ENCODE data around the gene PRR36.

PRR36 gene

GRCh38 chr19:7842661-7843294 is 31.4 kb downstream of the PRR36 start:
- DNase-seq = no peak

GRCh38 chr19:7841751-7842660 is 32.2 kb downstream of the PRR36 start:
- no peak for DNase-seq

GRCh38 chr19:7840629-7841028 is 33.6 kb downstream of the PRR36 start:
- no peak for DNase-seq

DNA sequence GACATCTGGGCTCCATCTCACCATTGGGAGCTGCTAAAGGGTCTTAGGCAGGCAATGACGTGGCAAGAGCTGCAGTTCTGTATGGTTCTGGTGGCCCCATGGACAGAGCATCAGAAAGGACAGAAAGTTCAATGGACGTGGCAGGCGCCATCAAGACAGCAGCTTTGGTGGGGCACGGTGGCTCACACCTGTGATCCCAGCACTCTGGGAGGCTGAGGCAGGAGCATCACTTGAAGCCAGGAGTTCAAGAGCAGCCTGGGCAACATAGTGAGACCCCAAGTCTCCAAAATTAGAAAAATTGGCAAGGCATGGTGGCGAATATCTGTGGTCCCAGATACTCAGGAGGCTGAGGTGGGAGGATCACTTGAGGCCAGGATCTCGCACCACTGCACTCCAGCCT is 34.7 kb downstream of the PRR36 start:
- DNase-seq = no peak

- no peak for DNase-seq
These were observed 40.7 kb downstream of the PRR36 start for GRCh38 chr19:7833225-7834099.

GRCh38 chr19:7832781-7833180 is 41.4 kb downstream of the PRR36 start:
- DNase-seq = no peak

DNA sequence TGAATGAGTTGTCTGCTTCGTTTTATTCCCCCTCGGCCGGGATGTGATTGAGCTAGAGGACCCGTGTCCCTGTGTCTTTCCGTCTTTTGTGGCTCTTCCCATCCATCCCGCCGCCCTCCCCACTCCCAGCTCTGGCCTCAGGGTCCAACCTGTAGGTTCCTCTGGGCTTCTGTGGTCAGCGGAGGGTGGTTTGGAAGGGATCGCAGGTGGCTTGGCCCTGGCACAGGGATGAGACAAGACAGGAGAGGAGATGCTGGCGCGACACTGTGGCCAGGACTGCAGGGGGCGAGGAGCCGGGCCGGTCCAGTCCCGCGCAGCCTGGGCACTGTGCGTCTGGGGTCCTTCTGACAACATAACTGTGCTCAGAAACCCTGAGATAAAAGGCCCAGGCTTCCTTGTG is 42.2 kb downstream of the PRR36 start:
- DNase-seq = no peak

- DNase-seq = no peak
These were observed 42.7 kb downstream of the PRR36 start for GRCh38 chr19:7831452-7831851.

DNA sequence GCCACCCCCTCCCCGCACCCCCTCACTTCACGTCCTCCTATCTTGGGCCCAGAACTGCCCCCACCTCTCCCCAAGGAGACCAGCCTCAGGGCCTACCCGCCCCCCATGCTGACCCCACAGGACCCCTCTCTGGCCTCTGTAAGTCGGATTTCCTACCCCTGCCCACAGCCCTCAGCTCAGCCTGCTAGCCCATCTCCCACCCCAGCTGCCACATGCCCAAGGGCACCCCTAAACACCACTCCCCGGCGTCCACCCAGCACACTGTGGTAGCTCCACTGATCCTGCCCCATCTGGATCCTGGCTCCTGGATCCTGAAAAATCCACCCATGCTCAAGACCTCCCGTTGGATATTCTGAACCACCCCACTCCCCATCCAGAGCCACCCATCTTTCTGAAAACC is 43.4 kb downstream of the PRR36 start:
- no peak for DNase-seq

DNA sequence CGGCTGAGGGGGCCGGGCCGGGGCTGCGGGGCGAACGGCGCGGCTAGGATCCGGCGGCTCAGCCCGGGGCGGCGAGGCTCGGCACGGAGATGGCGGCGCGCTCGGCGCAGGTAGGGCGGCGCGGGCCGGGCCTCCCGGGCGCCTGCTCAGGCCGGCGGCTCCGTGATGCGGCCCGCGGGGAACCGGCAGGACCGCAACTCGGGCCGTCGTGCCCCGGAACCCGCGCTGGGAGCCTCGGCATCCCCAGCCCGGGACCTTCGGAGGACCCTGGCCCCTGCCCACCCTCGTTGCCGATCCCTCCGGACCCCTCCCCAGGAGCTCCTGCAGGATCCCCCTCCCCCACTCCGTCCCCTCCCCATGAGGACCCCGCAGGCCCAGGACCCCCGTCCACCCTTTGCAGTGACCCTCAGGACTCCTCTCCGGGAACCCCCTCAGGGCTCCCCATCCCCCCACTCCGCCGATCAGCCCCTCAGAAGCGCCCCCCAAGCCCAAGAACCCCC is 43.9 kb downstream of the PRR36 start:
- DNase-seq = no peak

DNA sequence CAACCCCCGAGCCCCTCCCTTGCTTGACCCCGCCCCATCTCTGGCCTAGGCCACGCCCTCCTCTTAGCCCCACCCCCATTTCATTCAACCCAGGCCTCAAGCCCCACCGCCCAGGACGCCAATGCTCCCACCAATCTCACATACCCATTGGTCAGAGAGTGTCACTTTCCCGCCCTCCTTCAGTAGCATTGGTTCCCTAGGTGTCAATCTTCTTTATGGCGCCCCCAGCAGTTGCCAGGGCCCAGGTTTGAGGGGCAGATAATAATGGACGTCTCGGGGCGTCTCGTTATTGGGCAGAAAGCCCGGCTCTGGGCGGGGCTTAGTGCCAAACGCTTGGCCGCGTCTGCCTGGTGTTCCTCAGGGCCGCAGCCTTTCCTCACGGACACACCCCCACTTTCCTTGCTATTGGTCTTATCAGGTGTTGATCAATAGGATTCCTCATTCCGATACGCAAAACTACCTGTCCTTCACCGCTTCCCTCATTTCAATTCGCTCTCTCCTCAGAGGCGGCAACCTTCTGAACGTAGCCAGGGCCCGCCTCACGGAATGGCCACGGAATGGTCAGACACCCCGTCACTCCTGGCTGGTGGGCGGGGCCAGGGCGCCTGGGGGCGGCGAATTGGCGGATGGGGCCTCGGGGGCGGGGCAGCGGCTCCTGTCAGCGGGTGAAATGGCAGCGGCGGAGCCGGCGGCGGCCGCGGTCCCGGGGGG is 44.5 kb downstream of the PRR36 start, which contains the start of gene EVI5L:
TSS of gene EVI5L (plus strand) at position 658 of the 711 bp plus-strand sequence. CDS start 16,325 bp downstream, outside the sequence.
- peak; percentile 100 for DNase-seq

- no peak for DNase-seq
These were observed 45.0 kb downstream of the PRR36 start for GRCh38 chr19:7829166-7829520.

- DNase-seq = no peak
These were observed 50.4 kb downstream of the PRR36 start for GRCh38 chr19:7823686-7824301.

DNA sequence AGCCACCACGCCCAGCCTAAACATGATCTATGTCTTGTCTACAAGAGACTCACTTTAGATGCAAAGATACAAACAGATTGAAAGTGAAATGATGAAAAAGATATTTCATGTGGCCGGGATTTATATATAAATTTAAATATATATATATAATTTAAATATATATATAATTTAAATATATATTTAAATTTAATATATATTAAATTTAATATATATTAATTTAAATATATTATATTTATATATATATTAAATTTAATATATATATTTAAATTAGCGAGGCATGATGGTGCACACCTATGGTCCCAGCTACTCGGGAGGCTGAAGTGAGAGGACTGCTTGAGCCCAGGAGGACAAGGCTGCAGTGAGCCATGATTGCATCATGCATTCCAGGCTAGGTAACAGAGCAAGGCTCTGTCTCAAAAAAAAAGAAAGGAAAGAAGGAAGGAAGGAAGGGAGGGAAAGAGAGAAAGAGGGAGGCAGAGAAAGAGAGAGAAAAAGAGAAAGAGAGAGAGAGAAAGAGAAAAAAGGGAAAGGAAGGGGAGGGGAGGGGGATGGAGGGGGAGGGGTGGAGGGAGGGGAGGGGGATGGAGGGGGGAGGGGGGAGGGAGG is 51.2 kb downstream of the PRR36 start:
- DNase-seq = no peak

- no peak for DNase-seq
These were observed 53.6 kb downstream of the PRR36 start for GRCh38 chr19:7820588-7820987.

DNA sequence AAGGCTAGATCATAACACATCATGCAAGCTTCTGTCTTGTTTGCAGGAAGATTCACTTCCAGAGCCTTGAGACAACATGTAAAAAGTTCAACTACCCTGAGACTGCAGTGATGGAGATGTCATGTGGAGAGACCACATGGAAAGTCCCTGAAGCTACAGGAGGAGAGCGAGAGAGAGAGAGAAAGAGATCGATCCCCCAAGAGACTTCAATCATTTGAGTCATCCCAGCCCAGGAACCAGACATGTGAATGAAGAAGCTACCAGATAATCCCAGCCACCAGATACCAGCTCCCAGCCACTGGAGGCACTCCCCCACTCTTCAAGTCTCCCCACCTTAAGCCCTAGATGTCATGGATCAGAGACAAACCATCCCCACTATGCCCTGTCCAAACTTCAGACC is 54.9 kb downstream of the PRR36 start:
- no peak for DNase-seq

GRCh38 chr19:7818806-7819205 is 55.4 kb downstream of the PRR36 start:
- DNase-seq = no peak

Data from activated CD4-positive, alpha-beta T cell treated with anti-CD3 and anti-CD28 coated beads, Interleukin-2, amount 50 U/mL, for 48 hours (primary cell).